Tibial nerve (tissue), 3 donors: ENCODE results near the gene CLDN16.

Source experiments
- POLR2A ChIP-seq, 2 donors: fragments of 450-650 bp; IDR thresholded peaks; one replicate each; pipeline ENCODE4 v1.6.1; 2017; ENCODE audit warnings: antibody characterized with exemption in 2 of 2, mild to moderate bottlenecking in 2 of 2, moderate library complexity in 2 of 2
- TF ChIP-seq, protein P1 (sequence below), 5 experiments: fragments of 200-600 bp in 3 of 5; fragments of 450-650 bp in 2 of 5; sonication (generic) in 3 of 5; IDR thresholded peaks; one replicate each; pipeline ENCODE4 v1.5.1; 2016 to 2019; ENCODE audit warnings: antibody characterized with exemption in 5 of 5, mild to moderate bottlenecking in 3 of 5, moderate library complexity in 2 of 5

GRCh38 chr3:190449801-190450200 lies 61.8 kb downstream of the CLDN16 start, which contains the start of gene TMEM207:
- TF ChIP-seq, protein P1, sequence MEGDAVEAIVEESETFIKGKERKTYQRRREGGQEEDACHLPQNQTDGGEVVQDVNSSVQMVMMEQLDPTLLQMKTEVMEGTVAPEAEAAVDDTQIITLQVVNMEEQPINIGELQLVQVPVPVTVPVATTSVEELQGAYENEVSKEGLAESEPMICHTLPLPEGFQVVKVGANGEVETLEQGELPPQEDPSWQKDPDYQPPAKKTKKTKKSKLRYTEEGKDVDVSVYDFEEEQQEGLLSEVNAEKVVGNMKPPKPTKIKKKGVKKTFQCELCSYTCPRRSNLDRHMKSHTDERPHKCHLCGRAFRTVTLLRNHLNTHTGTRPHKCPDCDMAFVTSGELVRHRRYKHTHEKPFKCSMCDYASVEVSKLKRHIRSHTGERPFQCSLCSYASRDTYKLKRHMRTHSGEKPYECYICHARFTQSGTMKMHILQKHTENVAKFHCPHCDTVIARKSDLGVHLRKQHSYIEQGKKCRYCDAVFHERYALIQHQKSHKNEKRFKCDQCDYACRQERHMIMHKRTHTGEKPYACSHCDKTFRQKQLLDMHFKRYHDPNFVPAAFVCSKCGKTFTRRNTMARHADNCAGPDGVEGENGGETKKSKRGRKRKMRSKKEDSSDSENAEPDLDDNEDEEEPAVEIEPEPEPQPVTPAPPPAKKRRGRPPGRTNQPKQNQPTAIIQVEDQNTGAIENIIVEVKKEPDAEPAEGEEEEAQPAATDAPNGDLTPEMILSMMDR (IDR thresholded peaks at IDR 0.05) = no peak
- TF ChIP-seq POLR2A (IDR thresholded peaks at IDR 0.05) = no peak
